WERI-Rb-1 (cell line): ENCODE results near the gene LTBP1.

Experiments used
- DNase-seq: peaks from one replicate; pipeline ENCODE4 v3.0.0-alpha.2; 2020
- H3K27ac ChIP-seq: fragments of 250-450 bp; sonication (Bioruptor Pico); 2 replicates; pipeline ENCODE4 v1.5.1; 2020; ENCODE audit warnings: mild to moderate bottlenecking, moderate library complexity
- H3K27me3 ChIP-seq: fragments of 250-450 bp; sonication (Bioruptor Pico); 2 replicates; pipeline ENCODE4 v1.5.1; 2021; ENCODE audit warnings: mild to moderate bottlenecking, low read depth, moderate library complexity; ENCODE audit not compliant: insufficient read depth, severe bottlenecking
- H3K36me3 ChIP-seq: fragments of 250-450 bp; sonication (Bioruptor Pico); 2 replicates; pipeline ENCODE4 v1.5.1; 2020; ENCODE audit warnings: mild to moderate bottlenecking, moderate library complexity
- H3K4me3 ChIP-seq: 2 replicates; pipeline ENCODE4 v1.5.1; 2011; ENCODE audit warnings: low read depth, mild to moderate bottlenecking, control low read depth, low read length
- H3K9me3 ChIP-seq: fragments of 250-450 bp; sonication (Bioruptor Pico); 2 replicates; pipeline ENCODE4 v1.5.1; 2021; ENCODE audit warnings: mild to moderate bottlenecking, moderate library complexity; ENCODE audit not compliant: severe bottlenecking
- TF ChIP-seq, protein P1 (sequence below): IDR thresholded peaks from 2 replicates; pipeline ENCODE4 v1.5.1; 2011; ENCODE audit warnings: low read depth, mild to moderate bottlenecking, control low read depth, inconsistent platforms, low read length

LTBP1 gene

GRCh38 chr2:33060405-33060804 is 113.7 kb downstream of the LTBP1 start:
- Histone ChIP-seq H3K27me3 (no peaks in the 10 kb centered on the region), H3K27ac (no peak overlapping the region), H3K36me3 (no peaks in the 10 kb centered on the region), H3K9me3 (no peaks in the 10 kb centered on the region), H3K4me3 (no peak overlapping the region)
- TF ChIP-seq, protein P1, sequence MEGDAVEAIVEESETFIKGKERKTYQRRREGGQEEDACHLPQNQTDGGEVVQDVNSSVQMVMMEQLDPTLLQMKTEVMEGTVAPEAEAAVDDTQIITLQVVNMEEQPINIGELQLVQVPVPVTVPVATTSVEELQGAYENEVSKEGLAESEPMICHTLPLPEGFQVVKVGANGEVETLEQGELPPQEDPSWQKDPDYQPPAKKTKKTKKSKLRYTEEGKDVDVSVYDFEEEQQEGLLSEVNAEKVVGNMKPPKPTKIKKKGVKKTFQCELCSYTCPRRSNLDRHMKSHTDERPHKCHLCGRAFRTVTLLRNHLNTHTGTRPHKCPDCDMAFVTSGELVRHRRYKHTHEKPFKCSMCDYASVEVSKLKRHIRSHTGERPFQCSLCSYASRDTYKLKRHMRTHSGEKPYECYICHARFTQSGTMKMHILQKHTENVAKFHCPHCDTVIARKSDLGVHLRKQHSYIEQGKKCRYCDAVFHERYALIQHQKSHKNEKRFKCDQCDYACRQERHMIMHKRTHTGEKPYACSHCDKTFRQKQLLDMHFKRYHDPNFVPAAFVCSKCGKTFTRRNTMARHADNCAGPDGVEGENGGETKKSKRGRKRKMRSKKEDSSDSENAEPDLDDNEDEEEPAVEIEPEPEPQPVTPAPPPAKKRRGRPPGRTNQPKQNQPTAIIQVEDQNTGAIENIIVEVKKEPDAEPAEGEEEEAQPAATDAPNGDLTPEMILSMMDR = no peak
- no peak for DNase-seq

GRCh38 chr2:33062665-33063250 is 116.0 kb downstream of the LTBP1 start:
- Histone ChIP-seq H3K9me3 (no peaks in the 10 kb centered on the region), H3K36me3 (no peaks in the 10 kb centered on the region), H3K27ac (no peak overlapping the region), H3K27me3 (no peaks in the 10 kb centered on the region), H3K4me3 (no peak overlapping the region)
- TF ChIP-seq, protein P1 = no peak
- no peak for DNase-seq

DNA sequence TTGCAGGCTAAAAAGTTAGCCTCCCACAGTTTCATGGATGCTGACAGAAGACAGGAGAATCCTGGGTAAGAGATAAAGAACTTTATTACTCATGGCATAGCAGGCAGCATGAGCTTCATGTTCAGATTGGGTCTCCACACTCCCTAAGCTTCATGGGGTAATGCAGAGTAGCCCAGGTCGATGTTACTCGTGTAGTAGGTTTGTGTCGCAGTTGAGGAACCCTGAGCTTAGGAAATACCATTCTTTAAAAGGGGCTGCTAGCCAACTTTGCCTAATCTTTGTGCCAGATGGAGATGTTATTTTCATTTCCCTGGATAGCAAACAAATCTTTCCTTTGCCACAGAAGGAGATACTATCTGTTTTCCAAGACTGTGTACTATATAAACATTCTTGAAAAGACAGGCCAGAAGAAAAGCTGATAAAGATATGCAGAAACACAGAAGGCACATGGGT is 117.6 kb downstream of the LTBP1 start:
- no peak for DNase-seq
- TF ChIP-seq, protein P1 = no peak
- H3K4me3 ChIP-seq = no peak overlapping the region
- H3K36me3 ChIP-seq = no peaks in the 10 kb centered on the region
- no peaks in the 10 kb centered on the region for H3K9me3 ChIP-seq
- H3K27ac ChIP-seq = no peak overlapping the region
- H3K27me3 ChIP-seq = no peaks in the 10 kb centered on the region

DNA sequence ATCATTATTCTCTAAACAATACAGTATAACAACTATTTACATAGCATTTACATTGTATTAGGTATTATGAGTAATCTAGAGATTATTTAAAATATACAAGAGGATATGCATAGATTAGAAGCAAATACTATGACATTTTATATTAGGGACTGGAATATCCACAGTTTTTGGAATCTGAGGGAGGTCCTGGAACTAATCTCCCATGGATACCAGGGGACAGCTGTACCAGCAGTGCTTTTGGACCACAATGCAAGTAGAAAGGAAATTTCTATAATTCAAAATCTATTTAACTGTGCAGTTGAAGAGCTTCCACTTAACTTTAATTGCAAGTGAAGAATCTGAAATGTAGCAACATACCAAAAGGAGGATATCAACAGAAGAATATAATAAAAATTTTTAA is 120.8 kb downstream of the LTBP1 start:
- no peak overlapping the region for H3K4me3 ChIP-seq
- no peak for DNase-seq
- no peaks in the 10 kb centered on the region for H3K27me3 ChIP-seq
- TF ChIP-seq, protein P1 = no peak
- H3K9me3 ChIP-seq = no peaks in the 10 kb centered on the region
- no peaks in the 10 kb centered on the region for H3K36me3 ChIP-seq
- no peak overlapping the region for H3K27ac ChIP-seq

GRCh38 chr2:33068261-33068660 is 121.5 kb downstream of the LTBP1 start:
- DNase-seq = no peak
- no peak overlapping the region for H3K4me3 ChIP-seq

More at GRCh38 chr2:33068261-33068660, 121.5 kb downstream of the LTBP1 start:
- no peaks in the 10 kb centered on the region for H3K27me3 ChIP-seq
- H3K27ac ChIP-seq = no peak overlapping the region
- no peaks in the 10 kb centered on the region for H3K36me3 ChIP-seq
- TF ChIP-seq, protein P1 = no peak
- H3K9me3 ChIP-seq = no peaks in the 10 kb centered on the region
